Measurements from ENCODE around the gene TSPYL6.

- TF ChIP-seq CTCF (conservative IDR thresholded peaks at IDR 0.05; ENCODE audit: low read depth, low read length) (no peak), RFX5 (IDR thresholded peaks at IDR 0.05; ENCODE audit: low read depth, low read length) (no peak), POLR2A (IDR thresholded peaks at IDR 0.05; ENCODE audit: low read depth, low read length) (no peak), CEBPB (IDR thresholded peaks at IDR 0.05; ENCODE audit: low read depth, low read length) (no peak), MAZ (IDR thresholded peaks at IDR 0.05; ENCODE audit: borderline replicate concordance, low read depth, low read length) (no peak), RAD21 (IDR thresholded peaks at IDR 0.05; ENCODE audit: low read length) (no peak), SMC3 (IDR thresholded peaks at IDR 0.05; ENCODE audit: low read depth, low read length) (no peak), MXI1 (IDR thresholded peaks at IDR 0.05; ENCODE audit: borderline replicate concordance, low read depth, low read length) (no peak), ELK1 (IDR thresholded peaks at IDR 0.05; ENCODE audit: borderline replicate concordance, low read depth, low read length) (no peak), BHLHE40 (IDR thresholded peaks at IDR 0.05; ENCODE audit: low read depth, low read length) (no peak), USF2 (IDR thresholded peaks at IDR 0.05; ENCODE audit: low read depth, low read length) (no peak)
Observed at GRCh38 chr2:54208364-54209240, 47.4 kb downstream of the TSPYL6 start.

Data from IMR-90 (cell line).